Hepatocyte (in vitro differentiated cells): Measurements from ENCODE around the gene C12orf75. TPM values are rescaled to one million over a fixed set of nuclear protein-coding genes. Genes with fewer than 3 reads are reported as not detected.

ENCODE experiments used
- DNase-seq: peaks from one replicate; pipeline ENCODE4 v3.0.0-alpha.2; 2016; ENCODE audit warnings: low spot score
- H2AFZ ChIP-seq: fragments of 200-600 bp; sonication (generic); 2 replicates; pipeline ENCODE4 v1.6.0; 2016; ENCODE audit warnings: antibody characterized with exemption, mild to moderate bottlenecking
- H3K27ac ChIP-seq: fragments of 200-600 bp; sonication (generic); 2 replicates; pipeline ENCODE4 v1.5.1; 2016; ENCODE audit warnings: mild to moderate bottlenecking
- H3K27me3 ChIP-seq: fragments of 200-600 bp; sonication (generic); 2 replicates; pipeline ENCODE4 v1.6.1; 2016
- H3K36me3 ChIP-seq: fragments of 200-600 bp; sonication (generic); replicated peaks from 2 replicates; pipeline ENCODE4 v1.5.1; 2016; ENCODE audit warnings: low read depth; ENCODE audit not compliant: insufficient read depth
- H3K4me1 ChIP-seq: fragments of 200-600 bp; sonication (generic); 2 replicates; pipeline ENCODE4 v1.5.1; 2016; ENCODE audit warnings: mild to moderate bottlenecking, moderate library complexity; ENCODE audit not compliant: insufficient read depth
- H3K4me2 ChIP-seq: fragments of 200-600 bp; sonication (generic); 2 replicates; pipeline ENCODE4 v1.6.0; 2016
- H3K4me3 ChIP-seq: fragments of 200-600 bp; sonication (generic); 2 replicates; pipeline ENCODE4 v1.5.1; 2016; ENCODE audit warnings: mild to moderate bottlenecking
- H3K79me2 ChIP-seq: fragments of 200-600 bp; sonication (generic); 2 replicates; pipeline ENCODE4 v1.6.0; 2017; ENCODE audit warnings: mild to moderate bottlenecking
- H3K9me2 ChIP-seq: fragments of 200-600 bp; sonication (generic); replicated peaks from 2 replicates; pipeline ENCODE4 v1.6.0; 2017; ENCODE audit warnings: mild to moderate bottlenecking; ENCODE audit not compliant: insufficient read depth
- H3K9me3 ChIP-seq: fragments of 200-600 bp; sonication (generic); 2 replicates; pipeline ENCODE4 v1.5.1; 2016; ENCODE audit warnings: low read depth, mild to moderate bottlenecking
- H4K20me1 ChIP-seq: fragments of 200-600 bp; sonication (generic); 2 replicates; pipeline ENCODE4 v1.6.0; 2016; ENCODE audit warnings: mild to moderate bottlenecking; ENCODE audit not compliant: insufficient read depth, poor library complexity, severe bottlenecking
- CTCF ChIP-seq: fragments of 200-600 bp; sonication (generic); IDR thresholded peaks from 2 replicates; pipeline ENCODE4 v1.5.1; 2016; ENCODE audit warnings: antibody characterized with exemption, mild to moderate bottlenecking; ENCODE audit not compliant: poor library complexity
- EZH2 ChIP-seq: fragments of 200-600 bp; sonication (generic); IDR thresholded peaks from 2 replicates; pipeline ENCODE4 v1.6.1; 2016; ENCODE audit warnings: antibody characterized with exemption, mild to moderate bottlenecking, borderline replicate concordance
- EZH2phosphoT487 ChIP-seq: fragments of 200-600 bp; sonication (generic); IDR thresholded peaks from one replicate; pipeline ENCODE4 v1.6.1; 2018; ENCODE audit warnings: antibody characterized with exemption, mild to moderate bottlenecking, low read depth, moderate library complexity; ENCODE audit not compliant: unreplicated experiment, severe bottlenecking
- WGBS: methylation state at CpG from one replicate; pipeline ENCODE4 v1.1.6; 2016; ENCODE audit warnings: low lambda C conversion rate; ENCODE audit errors: missing lambda C conversion rate; 5-methylcytosine and 5-hydroxymethylcytosine counted together
- polyA plus RNA-seq: library from polyadenylated mRNA; unstranded; fragments of >200 nt; fragmentation: Nextera tagmentation; extraction: Ambion mirVana; gene quantifications from 2 replicates; pipeline ENCODE4 v1.2.1, GENCODE V29; 2016
- total RNA-seq: library from RNA; depleted of rRNA; stranded (reverse); fragments of >200 nt; gene quantifications from 2 replicates; pipeline ENCODE4 v1.2.3, GENCODE V29; 2014

The C12orf75 gene
- total and polyA plus RNA-seq, 2 experiments from 2014 or later, result 80.9 to 103 TPM

GRCh38 chr12:105352940-105353635 lies 22.6 kb downstream of the C12orf75 start:
- peaks cover 43% of the 10 kb centered on the region for H3K79me2 ChIP-seq
- no peaks in the 10 kb centered on the region for H3K9me3 ChIP-seq
- DNase-seq, result no peak
- peaks cover 12% of the 10 kb centered on the region for H3K4me1 ChIP-seq
- H3K27me3 ChIP-seq, result no peaks in the 10 kb centered on the region
- peak overlapping the region; percentile 71 for H3K27ac ChIP-seq
- peak overlapping the region; percentile 39 for H3K4me2 ChIP-seq
- no peaks in the 10 kb centered on the region for H4K20me1 ChIP-seq
- no peak overlapping the region for H2AFZ ChIP-seq
- no peak overlapping the region for H3K4me3 ChIP-seq
- no peaks in the 10 kb centered on the region for H3K9me2 ChIP-seq
- TF ChIP-seq EZH2phosphoT487 (no peak), EZH2 (no peak), CTCF (no peak)
- 78% methylated on average over 9 of the region's 9 CpGs for WGBS
- H3K36me3 ChIP-seq, result no peaks in the 10 kb centered on the region

- no peak overlapping the region for H2AFZ ChIP-seq
- no peak for DNase-seq
- no peaks in the 10 kb centered on the region for H4K20me1 ChIP-seq
- H3K27ac ChIP-seq, result no peak overlapping the region
- H3K9me3 ChIP-seq, result no peaks in the 10 kb centered on the region
- H3K36me3 ChIP-seq, result no peaks in the 10 kb centered on the region
- H3K9me2 ChIP-seq, result no peaks in the 10 kb centered on the region
- TF ChIP-seq CTCF (no peak), EZH2 (no peak), EZH2phosphoT487 (no peak)
- H3K79me2 ChIP-seq, result peaks cover 37% of the 10 kb centered on the region
- no peak overlapping the region for H3K4me3 ChIP-seq
- H3K27me3 ChIP-seq, result no peaks in the 10 kb centered on the region
- no peak overlapping the region for H3K4me2 ChIP-seq
- H3K4me1 ChIP-seq, result peaks cover 12% of the 10 kb centered on the region
Measured at GRCh38 chr12:105355752-105356151, 25.3 kb downstream of the C12orf75 start.

GRCh38 chr12:105357162-105357691 lies 26.7 kb downstream of the C12orf75 start:
- no peaks in the 10 kb centered on the region for H3K27me3 ChIP-seq
- no peaks in the 10 kb centered on the region for H3K36me3 ChIP-seq
- H3K9me3 ChIP-seq, result no peaks in the 10 kb centered on the region
- WGBS, result 35% methylated on average over 6 of the region's 6 CpGs
- H4K20me1 ChIP-seq, result no peaks in the 10 kb centered on the region
- no peak for TF ChIP-seq EZH2
- no peak for TF ChIP-seq EZH2phosphoT487
- TF ChIP-seq CTCF, result no peak
- H3K79me2 ChIP-seq, result peaks cover 28% of the 10 kb centered on the region
- DNase-seq, result peak; percentile 41
- H3K9me2 ChIP-seq, result no peaks in the 10 kb centered on the region
- peak overlapping the region; percentile 77 for H3K27ac ChIP-seq
- H3K4me3 ChIP-seq, result no peak overlapping the region
- H3K4me2 ChIP-seq, result peak overlapping the region; percentile 60
- peaks cover 12% of the 10 kb centered on the region for H3K4me1 ChIP-seq
- H2AFZ ChIP-seq, result no peak overlapping the region
